HL-60 (cell line): ENCODE measurements around the gene MRAS.

Experiments used
- GABPA ChIP-seq: IDR thresholded peaks from 2 replicates; pipeline ENCODE4 v1.6.1; 2012; ENCODE audit warnings: low read depth
- POLR2AphosphoS5 ChIP-seq: IDR thresholded peaks from 2 replicates; pipeline ENCODE4 v1.6.1; 2012; ENCODE audit warnings: low read depth
- TF ChIP-seq, protein P1 (sequence below): IDR thresholded peaks from one replicate; pipeline ENCODE4 v1.5.1; 2011; ENCODE audit warnings: low read length, control low read depth, inconsistent platforms; ENCODE audit not compliant: insufficient read depth
- TF ChIP-seq, protein P2 (sequence below): IDR thresholded peaks from 2 replicates; pipeline ENCODE4 v1.6.1; 2012; ENCODE audit warnings: low read depth; ENCODE audit not compliant: insufficient replicate concordance

DNA sequence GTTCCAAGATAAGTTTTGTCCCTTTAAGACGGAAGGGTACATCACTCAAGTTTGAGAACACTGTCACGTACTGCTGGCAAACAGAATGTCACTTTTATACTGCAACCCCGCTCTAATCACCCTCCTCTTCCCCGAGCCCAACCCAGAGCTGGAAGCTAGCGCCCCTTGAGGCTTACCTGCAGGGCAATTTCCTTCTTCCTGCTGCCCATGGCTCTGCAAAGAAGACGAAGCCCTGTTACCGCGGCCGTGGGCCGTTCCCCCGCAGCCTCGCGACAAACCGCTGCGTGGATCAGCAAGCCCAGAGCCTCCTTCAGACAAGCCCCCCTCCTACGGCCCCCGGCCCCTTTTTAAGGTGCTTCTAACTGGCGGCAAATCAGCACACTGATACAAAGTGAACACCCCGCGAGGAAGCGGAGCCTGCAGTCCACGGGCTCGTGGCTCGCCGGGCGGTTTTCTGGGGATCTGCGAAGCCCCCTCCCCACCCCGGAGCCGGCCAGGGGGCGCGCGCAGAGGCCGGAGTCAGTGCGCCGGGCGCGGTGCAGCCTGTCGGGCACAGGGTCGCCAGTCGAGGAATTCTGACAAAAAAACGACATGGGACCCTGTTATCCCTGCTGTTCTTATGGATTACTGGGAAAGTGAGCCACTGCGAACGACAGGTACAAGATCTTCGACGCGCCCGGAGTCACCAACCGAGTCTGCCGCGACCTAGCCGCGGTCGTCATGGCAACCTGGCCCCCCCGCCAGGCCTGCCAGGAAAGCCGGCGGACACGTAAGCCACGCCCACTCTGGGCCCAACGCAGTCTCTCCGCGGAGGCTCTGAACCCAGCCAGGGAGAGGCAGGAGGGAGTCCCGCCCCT, 19.0 kb upstream of the MRAS start, which contains the start of gene NME9:
- TF ChIP-seq GABPA (no peak), POLR2AphosphoS5 (no peak)
- TF ChIP-seq, protein P1, sequence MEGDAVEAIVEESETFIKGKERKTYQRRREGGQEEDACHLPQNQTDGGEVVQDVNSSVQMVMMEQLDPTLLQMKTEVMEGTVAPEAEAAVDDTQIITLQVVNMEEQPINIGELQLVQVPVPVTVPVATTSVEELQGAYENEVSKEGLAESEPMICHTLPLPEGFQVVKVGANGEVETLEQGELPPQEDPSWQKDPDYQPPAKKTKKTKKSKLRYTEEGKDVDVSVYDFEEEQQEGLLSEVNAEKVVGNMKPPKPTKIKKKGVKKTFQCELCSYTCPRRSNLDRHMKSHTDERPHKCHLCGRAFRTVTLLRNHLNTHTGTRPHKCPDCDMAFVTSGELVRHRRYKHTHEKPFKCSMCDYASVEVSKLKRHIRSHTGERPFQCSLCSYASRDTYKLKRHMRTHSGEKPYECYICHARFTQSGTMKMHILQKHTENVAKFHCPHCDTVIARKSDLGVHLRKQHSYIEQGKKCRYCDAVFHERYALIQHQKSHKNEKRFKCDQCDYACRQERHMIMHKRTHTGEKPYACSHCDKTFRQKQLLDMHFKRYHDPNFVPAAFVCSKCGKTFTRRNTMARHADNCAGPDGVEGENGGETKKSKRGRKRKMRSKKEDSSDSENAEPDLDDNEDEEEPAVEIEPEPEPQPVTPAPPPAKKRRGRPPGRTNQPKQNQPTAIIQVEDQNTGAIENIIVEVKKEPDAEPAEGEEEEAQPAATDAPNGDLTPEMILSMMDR, result peak; percentile 70
- TF ChIP-seq, protein P2, sequence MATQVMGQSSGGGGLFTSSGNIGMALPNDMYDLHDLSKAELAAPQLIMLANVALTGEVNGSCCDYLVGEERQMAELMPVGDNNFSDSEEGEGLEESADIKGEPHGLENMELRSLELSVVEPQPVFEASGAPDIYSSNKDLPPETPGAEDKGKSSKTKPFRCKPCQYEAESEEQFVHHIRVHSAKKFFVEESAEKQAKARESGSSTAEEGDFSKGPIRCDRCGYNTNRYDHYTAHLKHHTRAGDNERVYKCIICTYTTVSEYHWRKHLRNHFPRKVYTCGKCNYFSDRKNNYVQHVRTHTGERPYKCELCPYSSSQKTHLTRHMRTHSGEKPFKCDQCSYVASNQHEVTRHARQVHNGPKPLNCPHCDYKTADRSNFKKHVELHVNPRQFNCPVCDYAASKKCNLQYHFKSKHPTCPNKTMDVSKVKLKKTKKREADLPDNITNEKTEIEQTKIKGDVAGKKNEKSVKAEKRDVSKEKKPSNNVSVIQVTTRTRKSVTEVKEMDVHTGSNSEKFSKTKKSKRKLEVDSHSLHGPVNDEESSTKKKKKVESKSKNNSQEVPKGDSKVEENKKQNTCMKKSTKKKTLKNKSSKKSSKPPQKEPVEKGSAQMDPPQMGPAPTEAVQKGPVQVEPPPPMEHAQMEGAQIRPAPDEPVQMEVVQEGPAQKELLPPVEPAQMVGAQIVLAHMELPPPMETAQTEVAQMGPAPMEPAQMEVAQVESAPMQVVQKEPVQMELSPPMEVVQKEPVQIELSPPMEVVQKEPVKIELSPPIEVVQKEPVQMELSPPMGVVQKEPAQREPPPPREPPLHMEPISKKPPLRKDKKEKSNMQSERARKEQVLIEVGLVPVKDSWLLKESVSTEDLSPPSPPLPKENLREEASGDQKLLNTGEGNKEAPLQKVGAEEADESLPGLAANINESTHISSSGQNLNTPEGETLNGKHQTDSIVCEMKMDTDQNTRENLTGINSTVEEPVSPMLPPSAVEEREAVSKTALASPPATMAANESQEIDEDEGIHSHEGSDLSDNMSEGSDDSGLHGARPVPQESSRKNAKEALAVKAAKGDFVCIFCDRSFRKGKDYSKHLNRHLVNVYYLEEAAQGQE, result no peak
